T-helper 17 cell (primary cell): ENCODE results near the gene TAF4B. TPM values are rescaled to one million over a fixed set of nuclear protein-coding genes. Genes with fewer than 3 reads are reported as not detected.
"Not testable (repeated sequence)": the region's sequence is repeated elsewhere in the genome, so short reads cannot be mapped to it uniquely, and the experiment has no call there.

Experiments used
- ATAC-seq: fragments of 150-1000 bp; cut with Tn5 transposase; 2 replicates; pipeline ENCODE4 v1.10.0; 2021; ENCODE audit warnings: mild to moderate bottlenecking, moderate library complexity
- DNase-seq, 3 donors: peaks; one replicate each; pipeline versions ENCODE4 v3.0.0 to v3.0.0-alpha.2; 2020 to 2021
- H3K9me3 ChIP-seq: one replicate; pipeline ENCODE4 v1.7.0; 2013; ENCODE audit warnings: low read length, mild to moderate bottlenecking; ENCODE audit not compliant: control insufficient read depth, poor library complexity, severe bottlenecking
- H3K27ac Mint-ChIP-seq: one replicate; pipeline ENCODE4 v1.8.0; 2022; ENCODE audit warnings: mild to moderate bottlenecking, moderate library complexity, mixed read lengths
- H3K27me3 Mint-ChIP-seq: one replicate; pipeline ENCODE4 v1.8.0; 2022; ENCODE audit warnings: mixed read lengths
- H3K36me3 Mint-ChIP-seq: one replicate; pipeline ENCODE4 v1.8.0; 2022; ENCODE audit warnings: low read depth, mixed read lengths
- H3K4me1 Mint-ChIP-seq: one replicate; pipeline ENCODE4 v1.8.0; 2022; ENCODE audit warnings: mild to moderate bottlenecking, mixed read lengths
- H3K4me3 Mint-ChIP-seq: one replicate; pipeline ENCODE4 v1.8.0; 2022; ENCODE audit warnings: mild to moderate bottlenecking, moderate library complexity, mixed read lengths
- total RNA-seq, 4 donors: library from RNA in 2 of 4; stranded (reverse) in 2 of 4; gene quantifications; one replicate each; pipeline ENCODE4 v1.2.3 and lab custom pipeline; 2022 to 2026

TAF4B gene
- total RNA-seq, 2 donors from 2014 or later: 9.2 to 10.4 TPM

DNA sequence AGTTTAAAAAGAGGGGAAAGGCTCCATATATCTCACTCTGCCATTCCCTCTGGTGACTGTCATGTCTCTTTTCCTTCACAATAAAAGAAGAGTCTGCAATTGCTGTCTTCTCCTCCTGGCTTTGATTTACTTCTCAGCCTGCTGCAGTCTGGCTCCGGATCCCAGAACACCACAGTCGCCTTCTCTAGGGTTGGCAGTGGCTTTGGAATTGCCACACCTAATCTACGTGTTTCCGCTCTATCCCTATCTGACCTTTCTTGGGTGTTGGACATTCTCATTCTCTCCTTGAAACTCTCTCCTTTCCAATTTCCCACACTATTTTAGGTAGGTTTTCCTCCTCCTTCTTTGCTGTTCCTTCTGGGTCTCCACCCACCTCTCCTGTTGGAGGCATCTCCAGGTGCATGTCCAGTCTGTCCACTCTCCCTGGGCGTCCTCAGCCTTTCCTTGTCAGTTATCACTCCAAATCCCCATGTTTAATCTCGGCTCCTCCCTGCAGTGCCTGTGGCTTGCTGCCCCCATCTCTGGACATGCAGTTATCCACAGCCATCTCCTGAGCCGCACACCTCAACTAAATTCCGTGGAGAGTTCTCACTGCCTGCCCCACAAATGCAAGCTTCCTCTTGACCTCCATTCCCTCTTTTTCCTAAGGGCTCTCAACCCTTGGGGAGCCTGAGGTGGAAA lies 209.3 kb downstream of the TAF4B start:
- Mint-ChIP-seq H3K36me3 (no peaks in the 10 kb centered on the region), H3K4me1 (no peaks in the 10 kb centered on the region), H3K27ac (no peak overlapping the region), H3K27me3 (peaks cover 49% of the 10 kb centered on the region), H3K4me3 (no peak overlapping the region)
- ATAC-seq (no peak), DNase-seq (no peak)
- H3K9me3 ChIP-seq: no peaks in the 10 kb centered on the region

DNA sequence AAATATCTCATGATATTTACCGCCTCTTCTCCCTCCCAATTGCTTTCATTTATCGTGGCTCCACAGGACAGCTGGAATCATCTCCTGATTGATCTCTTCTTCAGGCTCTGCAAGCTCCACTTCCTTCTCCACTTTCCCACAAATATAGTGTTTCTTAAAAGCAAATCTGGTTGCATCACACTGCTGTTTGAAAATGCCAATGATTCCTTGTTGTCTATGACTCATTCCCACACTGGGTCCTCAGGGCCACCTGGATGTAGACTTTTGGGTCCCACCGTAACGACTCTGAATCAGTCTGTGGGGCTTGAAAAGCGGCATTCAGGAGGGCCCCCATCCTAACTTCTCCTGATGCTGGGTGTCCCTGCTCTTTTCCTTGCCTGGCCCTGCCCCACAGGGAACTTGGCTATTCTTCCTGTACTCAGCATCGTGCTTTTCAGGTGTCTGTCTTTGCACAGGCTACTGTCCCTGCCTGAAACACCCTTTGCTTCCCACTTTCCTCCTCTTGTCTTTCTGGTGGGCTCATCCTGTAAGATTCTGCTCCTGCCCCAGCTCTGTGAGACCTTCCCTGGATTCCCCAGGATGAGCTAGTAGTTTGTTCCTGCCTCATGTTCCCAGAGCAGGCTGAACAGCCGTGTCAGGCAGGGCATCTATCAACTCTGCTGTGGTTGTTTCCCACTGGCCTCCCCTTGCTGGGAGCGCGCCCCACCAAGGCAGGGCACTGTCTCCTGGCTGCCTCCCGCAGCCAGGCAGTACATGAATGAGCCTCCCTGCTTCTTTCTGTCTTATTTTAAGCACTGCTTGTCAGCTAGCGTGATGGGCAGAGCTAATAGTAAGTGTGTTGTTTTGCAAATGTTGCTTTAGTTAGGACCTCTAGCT lies 210.2 kb downstream of the TAF4B start:
- no peaks in the 10 kb centered on the region for H3K36me3 Mint-ChIP-seq
- H3K27ac Mint-ChIP-seq: no peak overlapping the region
- no peaks in the 10 kb centered on the region for H3K4me1 Mint-ChIP-seq
- ATAC-seq: no peak
- H3K4me3 Mint-ChIP-seq: no peak overlapping the region
- H3K27me3 Mint-ChIP-seq: peaks cover 55% of the 10 kb centered on the region
- no peak for DNase-seq
- no peaks in the 10 kb centered on the region for H3K9me3 ChIP-seq

DNA sequence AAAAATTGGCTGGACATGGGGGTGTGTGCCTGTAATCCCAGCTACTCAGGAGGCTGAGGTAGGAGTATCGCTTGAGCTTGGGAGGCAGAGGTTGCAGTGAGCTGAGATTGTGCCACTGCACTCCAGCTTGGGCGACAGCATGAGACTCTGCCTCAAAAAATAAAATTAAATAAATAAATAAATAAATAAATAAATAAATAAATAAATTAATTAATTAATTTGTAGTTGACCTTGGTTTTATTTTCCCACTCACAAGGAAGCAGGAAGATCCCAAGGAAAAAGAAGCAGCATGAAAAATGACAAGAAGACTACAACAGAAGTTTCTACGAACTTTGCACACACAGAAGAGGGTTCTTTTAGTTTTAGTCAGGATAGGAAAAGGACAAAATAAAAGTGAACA lies 211.4 kb downstream of the TAF4B start:
- H3K4me3 Mint-ChIP-seq, H3K9me3 ChIP-seq, DNase-seq, H3K36me3 Mint-ChIP-seq, H3K4me1 Mint-ChIP-seq, H3K27ac Mint-ChIP-seq, ATAC-seq: not testable (repeated sequence)
- peaks cover 55% of the 10 kb centered on the region for H3K27me3 Mint-ChIP-seq

DNA sequence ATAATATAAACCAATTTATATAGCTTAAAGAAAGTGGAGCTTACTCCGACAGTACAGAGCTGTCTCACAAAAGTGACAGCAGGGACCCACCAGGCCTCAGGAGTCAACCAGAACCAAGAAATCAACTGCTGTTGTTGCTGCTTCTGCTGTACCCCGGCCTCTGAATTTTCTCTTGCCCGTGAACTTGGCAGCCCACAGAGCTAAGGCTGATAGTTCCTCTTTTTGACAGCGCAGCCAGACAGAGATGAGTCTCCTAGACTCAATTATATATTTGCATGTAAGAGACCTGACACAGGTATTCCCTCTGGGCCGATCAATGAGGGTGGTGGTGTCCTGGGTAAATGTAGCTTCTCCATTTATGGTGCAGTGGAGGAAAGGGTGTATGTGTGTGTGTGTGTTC lies 212.7 kb downstream of the TAF4B start:
- no peak overlapping the region for H3K27ac Mint-ChIP-seq
- ATAC-seq: peak; percentile 33
- no peaks in the 10 kb centered on the region for H3K4me1 Mint-ChIP-seq
- peaks cover 50% of the 10 kb centered on the region for H3K27me3 Mint-ChIP-seq
- no peak overlapping the region for H3K4me3 Mint-ChIP-seq
- no peaks in the 10 kb centered on the region for H3K36me3 Mint-ChIP-seq
- DNase-seq: no peak
- H3K9me3 ChIP-seq: no peaks in the 10 kb centered on the region

DNA sequence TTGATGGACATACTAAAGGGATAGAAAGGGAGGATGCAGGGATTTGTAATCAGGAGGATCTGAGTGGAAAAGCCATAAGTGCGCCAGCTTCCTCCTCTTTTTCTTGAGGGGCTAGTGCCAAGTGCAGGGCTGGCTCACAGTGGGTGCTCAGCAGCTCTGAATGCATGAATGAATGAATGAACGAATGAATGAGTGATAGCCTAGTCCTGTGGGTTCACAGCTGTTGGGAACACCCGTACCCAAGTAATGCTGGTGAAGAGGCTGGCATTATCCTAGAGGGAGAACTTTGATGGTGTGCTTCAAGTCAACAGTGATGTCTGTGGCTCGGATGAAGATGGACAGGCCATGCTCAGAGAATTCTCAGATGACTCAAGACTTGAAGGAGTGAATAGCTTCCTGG lies 213.3 kb downstream of the TAF4B start:
- no peaks in the 10 kb centered on the region for H3K9me3 ChIP-seq
- Mint-ChIP-seq H3K27me3 (peaks cover 49% of the 10 kb centered on the region), H3K4me1 (no peaks in the 10 kb centered on the region), H3K27ac (no peak overlapping the region), H3K36me3 (no peaks in the 10 kb centered on the region), H3K4me3 (no peak overlapping the region)
- ATAC-seq (no peak), DNase-seq (no peak)

DNA sequence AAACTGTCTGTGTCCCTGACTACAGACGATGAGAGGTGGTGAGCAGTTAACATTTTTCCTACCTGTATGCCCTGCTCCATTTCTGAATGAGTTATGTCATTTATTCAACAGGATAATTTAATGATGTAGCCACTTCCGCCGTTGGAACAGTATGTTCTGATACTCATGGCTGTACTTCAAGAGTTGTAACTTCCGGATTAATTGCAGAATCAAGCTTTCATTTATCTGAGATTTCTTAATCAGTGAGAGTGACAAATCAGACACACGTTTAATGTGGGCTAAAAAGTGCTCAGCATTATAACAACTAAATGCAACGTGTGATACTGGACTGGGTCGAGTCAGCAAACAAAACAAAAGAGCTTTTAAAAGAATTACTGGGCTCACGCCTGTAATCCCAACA lies 214.4 kb downstream of the TAF4B start:
- Mint-ChIP-seq H3K4me3 (no peak overlapping the region), H3K27ac (no peak overlapping the region), H3K27me3 (peaks cover 52% of the 10 kb centered on the region), H3K4me1 (no peaks in the 10 kb centered on the region), H3K36me3 (no peaks in the 10 kb centered on the region)
- no peak for DNase-seq
- no peak for ATAC-seq
- no peaks in the 10 kb centered on the region for H3K9me3 ChIP-seq

Other genes starting within 250 kb of the TAF4B start
- 10 to 100 TPM; 51.8 to 65.5 TPM for gene SS18, start 135.8 kb upstream of the TAF4B start, total RNA-seq
- under 1 TPM; 0.42 to 0.52 TPM for gene PSMA8, start 92.6 kb upstream of the TAF4B start, total RNA-seq